PC-9 (cell line): ENCODE measurements around the gene PRSS50. TPM values are rescaled to one million over a fixed set of nuclear protein-coding genes. Genes with fewer than 3 reads are reported as not detected.

Experiments
- BruUV-seq: library from RNA; stranded (reverse); fragments of 400-500 nt; replicated peaks from 2 replicates; lab custom pipeline; 2021; lab: Mats Ljungman, UMichigan
- CTCF ChIA-PET: fragments of 300-600 bp; sonication (Branson Sonifier 250); formaldehyde crosslinking; loops from one replicate; lab custom pipeline; 2022; ENCODE audit warnings: antibody characterized with exemption; lab: Charles Lee
- POLR2A ChIA-PET: fragments of 300-600 bp; sonication (Branson Sonifier 250); formaldehyde crosslinking; loops from one replicate; lab custom pipeline; 2022; ENCODE audit warnings: antibody characterized with exemption; ENCODE audit not compliant: unreplicated experiment; lab: Charles Lee
- DNase-seq, 2 experiments: peaks; one replicate each; pipeline versions ENCODE4 v3.0.0 to v3.0.0-alpha.2; 2015 to 2022; ENCODE audit warnings: mixed read lengths in 1 of 2
- H2AFZ ChIP-seq: fragments of 200-600 bp; sonication (generic); 2 replicates; pipeline ENCODE4 v1.8.1; 2017; ENCODE audit warnings: antibody characterized with exemption
- H3F3A ChIP-seq: fragments of 200-600 bp; sonication (generic); 2 replicates; pipeline ENCODE4 v1.8.1; 2017; ENCODE audit warnings: antibody characterized with exemption, mild to moderate bottlenecking, low read depth; ENCODE audit not compliant: insufficient read depth
- H3K27ac ChIP-seq: fragments of 200-600 bp; sonication (generic); 2 replicates; pipeline ENCODE4 v1.6.1; 2016; ENCODE audit warnings: mixed run types
- H3K27me3 ChIP-seq: fragments of 200-600 bp; sonication (generic); 2 replicates; pipeline ENCODE4 v1.6.1; 2016; ENCODE audit warnings: low read depth, mixed run types; ENCODE audit not compliant: insufficient read depth
- H3K36me3 ChIP-seq: fragments of 200-600 bp; sonication (generic); 2 replicates; pipeline ENCODE4 v1.6.1; 2016; ENCODE audit warnings: low read depth, mixed run types
- H3K4me1 ChIP-seq: fragments of 200-600 bp; sonication (generic); replicated peaks from 2 replicates; pipeline ENCODE4 v1.6.1; 2016; ENCODE audit warnings: mixed run types; ENCODE audit not compliant: insufficient read depth
- H3K4me2 ChIP-seq: fragments of 200-600 bp; sonication (generic); 2 replicates; pipeline ENCODE4 v1.6.1; 2017; ENCODE audit warnings: mixed run types
- H3K4me3 ChIP-seq: fragments of 200-600 bp; sonication (generic); 2 replicates; pipeline ENCODE4 v1.6.1; 2016; ENCODE audit warnings: mixed run types
- H3K79me2 ChIP-seq: fragments of 200-600 bp; sonication (generic); 2 replicates; pipeline ENCODE4 v1.6.1; 2017; ENCODE audit warnings: low read depth, mixed run types
- H3K9me2 ChIP-seq: fragments of 200-600 bp; sonication (generic); 2 replicates; pipeline ENCODE4 v1.8.1; 2017; ENCODE audit warnings: mild to moderate bottlenecking; ENCODE audit not compliant: insufficient read depth
- H3K9me3 ChIP-seq: fragments of 200-600 bp; sonication (generic); 2 replicates; pipeline ENCODE4 v1.8.1; 2016; ENCODE audit warnings: low read depth; ENCODE audit not compliant: insufficient read depth
- H4K20me1 ChIP-seq: fragments of 200-600 bp; sonication (generic); 2 replicates; pipeline ENCODE4 v1.8.1; 2017; ENCODE audit not compliant: insufficient read depth
- EZH2 ChIP-seq: fragments of 200-600 bp; sonication (generic); IDR thresholded peaks from 2 replicates; pipeline ENCODE4 v1.8.0; 2017; ENCODE audit warnings: antibody characterized with exemption, low read depth
- intact Hi-C: fragments of 100-400 bp; cut with micrococcal nuclease; formaldehyde crosslinking; loops from one replicate; pipeline ENCODE4 v1.10.0; 2022; ENCODE audit not compliant: unreplicated experiment
- total RNA-seq: library from RNA; stranded (reverse); gene quantifications from 2 replicates; pipeline ENCODE4 v1.2.3, GENCODE V29; 2021
- TF ChIP-seq, protein P1 (sequence below): fragments of 200-600 bp; sonication (generic); conservative IDR thresholded peaks from 2 replicates; pipeline ENCODE4 v1.6.1; 2017; ENCODE audit warnings: mixed run types, antibody characterized with exemption, mild to moderate bottlenecking, moderate library complexity

The PRSS50 gene
- total RNA-seq, 1 experiment from 2014 or later, result 0.50 TPM

DNA sequence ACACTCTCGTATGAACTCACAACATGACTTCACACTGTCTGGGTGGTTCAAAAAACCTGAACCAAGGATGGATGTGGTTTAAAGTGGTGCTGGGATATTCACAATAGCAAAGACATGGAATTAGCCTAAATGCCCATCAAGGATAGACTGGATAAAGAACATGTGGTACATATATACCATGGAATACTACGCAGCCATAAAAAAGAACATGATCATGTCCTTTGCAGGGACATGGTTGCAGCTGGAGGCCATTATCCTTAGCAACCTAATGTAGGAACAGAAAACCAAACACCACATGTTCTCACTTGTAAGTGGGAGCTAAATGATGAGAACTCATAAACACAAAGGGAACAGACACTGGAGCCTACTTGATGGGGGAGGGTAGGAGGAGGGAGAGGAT lies 3.3 kb upstream of the PRSS50 start:
- BruUV-seq, result no TSS peak
- intact Hi-C loops, result no loop called here
- Histone ChIP-seq H2AFZ (no peak overlapping the region), H3K9me2 (no peaks in the 10 kb centered on the region), H3K27ac (no peak overlapping the region), H3K36me3 (no peaks in the 10 kb centered on the region), H3K9me3 (no peaks in the 10 kb centered on the region), H3K4me2 (no peak overlapping the region), H3K4me1 (no peaks in the 10 kb centered on the region), H3K4me3 (no peak overlapping the region), H3F3A (no peaks in the 10 kb centered on the region), H3K27me3 (no peaks in the 10 kb centered on the region), H4K20me1 (no peaks in the 10 kb centered on the region), H3K79me2 (no peaks in the 10 kb centered on the region)
- no peak for DNase-seq
- ChIA-PET CTCF (interaction anchor here (0.5 to 0.8 kb wide), 2 partner anchors 16 to 599 kb away, joined by 3 read pairs; no protein-coding TSS in a partner anchor), POLR2A (no interaction called here)
- TF ChIP-seq, protein P1, sequence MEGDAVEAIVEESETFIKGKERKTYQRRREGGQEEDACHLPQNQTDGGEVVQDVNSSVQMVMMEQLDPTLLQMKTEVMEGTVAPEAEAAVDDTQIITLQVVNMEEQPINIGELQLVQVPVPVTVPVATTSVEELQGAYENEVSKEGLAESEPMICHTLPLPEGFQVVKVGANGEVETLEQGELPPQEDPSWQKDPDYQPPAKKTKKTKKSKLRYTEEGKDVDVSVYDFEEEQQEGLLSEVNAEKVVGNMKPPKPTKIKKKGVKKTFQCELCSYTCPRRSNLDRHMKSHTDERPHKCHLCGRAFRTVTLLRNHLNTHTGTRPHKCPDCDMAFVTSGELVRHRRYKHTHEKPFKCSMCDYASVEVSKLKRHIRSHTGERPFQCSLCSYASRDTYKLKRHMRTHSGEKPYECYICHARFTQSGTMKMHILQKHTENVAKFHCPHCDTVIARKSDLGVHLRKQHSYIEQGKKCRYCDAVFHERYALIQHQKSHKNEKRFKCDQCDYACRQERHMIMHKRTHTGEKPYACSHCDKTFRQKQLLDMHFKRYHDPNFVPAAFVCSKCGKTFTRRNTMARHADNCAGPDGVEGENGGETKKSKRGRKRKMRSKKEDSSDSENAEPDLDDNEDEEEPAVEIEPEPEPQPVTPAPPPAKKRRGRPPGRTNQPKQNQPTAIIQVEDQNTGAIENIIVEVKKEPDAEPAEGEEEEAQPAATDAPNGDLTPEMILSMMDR, result no peak
- no peak for TF ChIP-seq EZH2

DNA sequence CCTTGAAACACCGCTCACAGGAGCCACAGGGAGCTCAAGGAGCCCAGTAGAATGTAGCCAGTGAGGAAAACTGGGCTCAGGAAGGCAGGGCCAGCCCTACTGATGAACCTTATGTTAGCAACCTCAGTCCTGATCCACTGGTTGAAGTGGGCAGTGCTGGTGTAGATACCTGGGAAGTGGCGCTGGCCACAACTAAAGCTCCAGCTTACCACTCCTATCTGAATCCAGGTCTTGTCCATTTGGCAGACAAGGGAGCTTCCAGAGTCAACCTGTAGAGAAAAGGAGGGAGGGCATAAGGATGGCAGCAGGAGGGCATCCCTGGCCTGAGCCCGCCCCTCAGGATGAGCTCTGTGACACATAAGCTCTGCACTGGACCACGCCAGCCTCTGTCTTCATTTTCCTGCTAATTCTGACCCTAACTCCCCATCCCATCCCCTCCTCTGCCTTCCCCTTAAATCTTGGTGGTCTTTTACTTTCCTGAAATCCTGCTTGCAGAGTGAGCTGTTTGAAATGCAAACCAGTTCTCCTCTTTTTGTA lies 2.1 kb upstream of the PRSS50 start:
- TF ChIP-seq, protein P1, result no peak
- no peak for TF ChIP-seq EZH2
- Histone ChIP-seq H2AFZ (no peak overlapping the region), H3K9me2 (no peaks in the 10 kb centered on the region), H4K20me1 (no peaks in the 10 kb centered on the region), H3K79me2 (no peaks in the 10 kb centered on the region), H3K4me3 (no peak overlapping the region), H3K4me1 (no peaks in the 10 kb centered on the region), H3K4me2 (no peak overlapping the region), H3K27ac (no peak overlapping the region), H3K9me3 (no peaks in the 10 kb centered on the region), H3K27me3 (no peaks in the 10 kb centered on the region), H3F3A (no peaks in the 10 kb centered on the region), H3K36me3 (no peaks in the 10 kb centered on the region)
- DNase-seq, result no peak
- intact Hi-C loops, result no loop called here
- ChIA-PET CTCF (no interaction called here), POLR2A (no interaction called here)
- no TSS peak for BruUV-seq

DNA sequence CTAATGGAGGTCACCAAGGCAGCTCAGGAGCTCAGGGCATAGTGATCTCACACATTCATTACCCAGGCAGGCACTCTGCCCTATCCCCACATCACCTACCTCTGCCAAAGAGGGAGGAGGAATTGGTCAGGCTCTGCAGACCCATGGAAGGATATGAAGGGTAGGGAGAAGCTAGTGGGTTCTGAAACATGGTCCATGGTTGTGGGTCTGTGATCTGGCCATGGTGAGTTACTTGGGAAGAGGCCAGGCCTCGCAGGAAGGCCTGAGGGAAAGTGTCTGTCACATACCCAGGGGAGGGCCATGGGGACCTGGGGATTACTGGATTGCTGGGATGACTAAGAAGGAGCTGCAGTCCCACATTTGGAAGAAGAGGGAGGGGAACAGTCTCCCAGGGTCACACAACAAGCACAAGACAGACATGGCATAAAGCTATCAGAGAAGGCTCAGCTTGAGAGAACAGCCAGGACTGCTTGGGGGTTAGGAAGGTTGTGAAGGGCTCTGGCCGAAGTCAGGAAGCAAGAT lies 1.4 kb upstream of the PRSS50 start:
- no peaks in the 10 kb centered on the region for H3F3A ChIP-seq
- no peaks in the 10 kb centered on the region for H3K9me3 ChIP-seq
- ChIA-PET CTCF (no interaction called here), POLR2A (no interaction called here)
- TF ChIP-seq, protein P1, result no peak
- TF ChIP-seq EZH2, result no peak
- no peak overlapping the region for H3K27ac ChIP-seq
- no peak overlapping the region for H3K4me3 ChIP-seq
- H3K4me1 ChIP-seq, result no peaks in the 10 kb centered on the region
- H2AFZ ChIP-seq, result no peak overlapping the region
- BruUV-seq, result no TSS peak
- no peak for DNase-seq
- H3K4me2 ChIP-seq, result no peak overlapping the region
- H3K27me3 ChIP-seq, result no peaks in the 10 kb centered on the region
- intact Hi-C loops, result no loop called here
- H3K79me2 ChIP-seq, result no peaks in the 10 kb centered on the region
- H3K9me2 ChIP-seq, result no peaks in the 10 kb centered on the region
- no peaks in the 10 kb centered on the region for H4K20me1 ChIP-seq
- H3K36me3 ChIP-seq, result no peaks in the 10 kb centered on the region
